Measurements from ENCODE around the gene TEKT1.
"Not testable (repeated sequence)": the region's sequence is repeated elsewhere in the genome, so short reads cannot be mapped to it uniquely, and the experiment has no call there.

The TEKT1 gene

DNA sequence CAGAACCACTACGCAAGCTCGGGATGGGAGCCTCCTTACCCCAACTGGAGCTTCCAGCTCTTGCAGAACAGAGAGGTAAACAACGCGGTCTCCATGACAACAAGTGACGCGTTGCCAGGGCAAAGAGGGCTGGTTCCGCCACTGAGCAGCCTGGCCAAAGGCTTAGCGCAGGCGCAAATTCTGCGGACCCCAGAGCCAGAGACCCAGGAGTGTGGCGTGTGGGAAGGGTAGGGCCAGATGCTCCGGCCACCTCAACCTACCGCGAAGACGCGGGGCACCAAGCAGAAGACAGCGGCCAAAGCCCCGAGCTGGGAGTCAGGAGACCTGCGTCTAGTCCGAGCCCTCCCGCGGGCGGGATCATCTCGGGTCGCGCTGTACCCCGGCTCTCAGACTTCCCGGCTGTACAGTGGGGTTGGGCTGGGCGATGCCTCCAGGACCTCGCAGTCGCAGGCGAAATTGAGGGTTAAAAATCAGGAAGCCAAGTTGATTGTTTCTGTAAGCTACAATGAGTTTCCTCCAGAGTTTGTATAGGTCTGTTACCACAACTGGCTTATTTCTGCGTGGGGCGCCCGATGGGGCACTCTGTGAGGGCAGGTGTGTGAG lies at the start of gene TEKT1:
TEKT1 (minus strand) TSS at position 69 of the 603 bp plus-strand sequence. CDS start 1,353 bp downstream, outside the sequence.
- H3K4me1 ChIP-seq, result no peaks in the 10 kb centered on the region
- DNase-seq (ENCODE audit: low spot score in 2 of 2), result no peak
- no peaks in the 10 kb centered on the region for H3K36me3 ChIP-seq (replicated peaks)
- no peaks in the 10 kb centered on the region for H3K9me3 ChIP-seq
- in situ Hi-C loops (cut with MboI; ENCODE audit: low sequenced_read_pairs), result no loop called here
- no peak within 1 kb of the TSS for H3K4me3 ChIP-seq
- H3K27me3 ChIP-seq (ENCODE audit: low read depth), result peaks cover 23% of the 10 kb centered on the region

DNA sequence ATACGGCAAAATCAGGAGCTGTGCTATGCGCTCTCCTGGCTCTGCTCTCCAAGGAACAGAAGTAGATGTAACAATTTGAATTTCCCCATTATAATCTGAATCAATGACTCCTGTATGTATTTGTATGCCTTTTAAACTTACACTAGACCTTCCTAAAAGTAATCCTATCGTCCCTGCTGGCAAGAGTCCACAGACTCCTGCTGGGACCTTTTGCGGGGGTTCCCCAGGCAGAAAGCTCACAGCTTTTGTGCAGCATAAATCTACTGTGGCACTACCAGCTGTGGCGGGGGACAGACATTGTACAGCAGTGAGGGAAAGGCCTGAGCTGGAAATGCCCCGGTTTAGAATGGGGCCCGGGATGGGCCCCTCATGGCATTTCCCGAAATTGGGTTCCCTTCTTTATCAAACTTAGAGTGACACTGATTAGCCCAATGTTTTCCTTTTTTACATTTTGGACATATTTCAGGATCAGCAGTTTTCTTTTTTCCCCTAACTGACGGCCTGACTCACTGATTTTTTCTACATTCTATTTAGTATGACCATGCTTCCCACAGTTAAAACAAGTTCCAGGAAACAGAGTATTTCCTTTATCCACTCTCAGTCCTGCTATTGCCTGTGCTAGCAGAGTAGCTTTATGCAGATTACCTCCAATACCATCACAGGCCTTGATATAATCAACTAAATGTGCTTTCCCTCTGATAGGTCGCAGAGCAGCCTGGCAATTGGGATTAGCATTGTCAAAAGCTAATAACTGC lies 47.9 kb upstream of the TEKT1 start:
- DNase-seq (ENCODE audit: low spot score in 2 of 2); H3K9me3 ChIP-seq; H3K4me3 ChIP-seq; H3K27me3 ChIP-seq (ENCODE audit: low read depth); in situ Hi-C loops (cut with MboI; ENCODE audit: low sequenced_read_pairs); H3K36me3 ChIP-seq (replicated peaks); H3K4me1 ChIP-seq: not testable (repeated sequence)

DNA sequence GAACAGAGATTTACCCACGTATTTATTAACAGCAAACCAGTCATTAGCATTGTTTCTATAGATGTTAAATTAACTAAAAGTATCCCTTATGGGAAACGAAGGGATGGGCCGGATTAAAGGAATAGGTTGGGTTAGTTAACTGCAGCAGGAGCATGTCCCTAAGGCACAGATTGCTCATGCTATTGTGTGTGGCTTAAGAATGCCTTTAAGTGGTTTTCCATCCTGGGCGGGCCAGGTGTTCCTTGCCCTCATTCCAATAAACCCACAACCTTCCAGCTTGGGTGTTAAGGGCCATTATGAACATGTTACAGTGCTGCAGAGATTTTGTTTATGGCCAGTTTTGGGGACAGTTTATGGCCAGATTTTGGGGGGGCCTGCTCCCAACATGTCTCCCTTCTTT lies 43.7 kb upstream of the TEKT1 start:
- H3K9me3 ChIP-seq; DNase-seq (ENCODE audit: low spot score in 2 of 2); H3K4me1 ChIP-seq; H3K36me3 ChIP-seq (replicated peaks); in situ Hi-C loops (cut with MboI; ENCODE audit: low sequenced_read_pairs); H3K27me3 ChIP-seq (ENCODE audit: low read depth); H3K4me3 ChIP-seq: not testable (repeated sequence)

DNA sequence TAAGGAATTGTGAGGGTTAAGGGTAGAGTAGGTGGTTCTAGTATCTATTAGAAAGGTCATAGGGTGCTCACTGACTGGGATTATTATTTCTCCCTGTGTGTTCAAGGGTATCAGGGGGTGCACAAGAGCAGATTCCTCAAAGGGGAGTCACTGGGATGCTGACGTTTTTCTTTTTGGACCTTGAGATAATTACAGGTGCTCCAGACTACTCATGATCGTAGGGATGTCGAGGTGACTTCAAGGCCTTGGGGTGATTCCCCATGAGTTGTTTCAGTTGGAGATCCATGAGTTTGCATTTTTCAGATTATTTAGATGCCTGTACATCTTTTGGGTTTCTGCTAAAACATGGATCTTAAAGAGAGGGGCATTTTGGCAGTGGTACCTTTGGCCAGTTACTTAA lies 41.4 kb upstream of the TEKT1 start:
- no peaks in the 10 kb centered on the region for H3K4me1 ChIP-seq
- in situ Hi-C loops (cut with MboI; ENCODE audit: low sequenced_read_pairs), result no loop called here
- H3K27me3 ChIP-seq (ENCODE audit: low read depth), result peaks cover 3% of the 10 kb centered on the region; the same call in 1 of the 2 replicates
- no peak overlapping the region for H3K4me3 ChIP-seq
- no peaks in the 10 kb centered on the region for H3K36me3 ChIP-seq (replicated peaks)
- no peaks in the 10 kb centered on the region for H3K9me3 ChIP-seq
- DNase-seq (ENCODE audit: low spot score in 2 of 2), result no peak

DNA sequence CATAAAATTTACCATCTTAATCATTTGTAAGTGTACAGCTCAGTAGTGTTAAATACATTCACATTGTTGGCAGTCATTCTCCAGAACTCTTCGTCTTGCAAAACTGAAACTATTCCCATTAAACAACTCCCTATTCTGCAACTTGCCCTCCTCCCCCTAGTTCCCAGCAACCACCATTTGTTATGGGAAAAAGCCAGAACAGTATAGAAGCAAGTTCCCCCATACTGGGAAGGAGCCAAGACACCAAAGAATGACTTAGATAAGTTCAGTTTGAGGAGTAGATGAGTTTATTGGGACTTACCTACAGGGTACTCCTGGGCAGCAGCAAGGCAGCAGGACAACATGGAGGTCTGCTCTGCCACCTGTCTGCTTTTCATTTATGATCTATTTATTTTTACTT lies 39.3 kb upstream of the TEKT1 start:
- Histone ChIP-seq H3K4me1 (no peaks in the 10 kb centered on the region), H3K27me3 (ENCODE audit: low read depth) (0 out of 2 replicates have a peak, but pooled peaks cover 3% of the 10 kb centered on the region), H3K36me3 (replicated peaks) (no peaks in the 10 kb centered on the region), H3K4me3 (no peak overlapping the region), H3K9me3 (no peaks in the 10 kb centered on the region)
- in situ Hi-C loops (cut with MboI; ENCODE audit: low sequenced_read_pairs), result no loop called here
- DNase-seq (ENCODE audit: low spot score in 2 of 2), result no peak

DNA sequence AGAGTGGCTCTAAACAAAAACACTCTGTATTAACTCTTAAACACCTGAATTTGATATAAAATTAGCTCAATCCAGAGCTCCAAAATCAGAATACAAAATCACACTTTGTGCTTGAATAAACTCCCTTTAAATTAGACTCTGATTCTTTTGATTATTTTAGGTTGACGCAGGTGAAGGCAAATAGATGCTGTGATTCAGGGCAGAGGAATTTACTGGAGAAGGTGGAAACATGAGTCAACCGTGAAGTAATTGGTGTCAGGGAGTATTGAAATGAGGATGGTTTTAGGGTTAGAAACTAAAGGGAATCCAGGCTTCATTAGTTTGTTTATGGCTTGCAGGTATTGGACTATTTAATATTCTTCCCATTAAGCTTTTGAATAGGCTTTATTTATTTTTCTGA lies 37.1 kb upstream of the TEKT1 start:
- DNase-seq (ENCODE audit: low spot score in 2 of 2), result no peak
- H3K4me1 ChIP-seq, result no peaks in the 10 kb centered on the region
- H3K9me3 ChIP-seq, result no peaks in the 10 kb centered on the region
- H3K36me3 ChIP-seq (replicated peaks), result no peaks in the 10 kb centered on the region
- peaks cover 3% of the 10 kb centered on the region; the same call in 1 of the 2 replicates for H3K27me3 ChIP-seq (ENCODE audit: low read depth)
- no peak overlapping the region for H3K4me3 ChIP-seq
- in situ Hi-C loops (cut with MboI; ENCODE audit: low sequenced_read_pairs), result no loop called here

DNA sequence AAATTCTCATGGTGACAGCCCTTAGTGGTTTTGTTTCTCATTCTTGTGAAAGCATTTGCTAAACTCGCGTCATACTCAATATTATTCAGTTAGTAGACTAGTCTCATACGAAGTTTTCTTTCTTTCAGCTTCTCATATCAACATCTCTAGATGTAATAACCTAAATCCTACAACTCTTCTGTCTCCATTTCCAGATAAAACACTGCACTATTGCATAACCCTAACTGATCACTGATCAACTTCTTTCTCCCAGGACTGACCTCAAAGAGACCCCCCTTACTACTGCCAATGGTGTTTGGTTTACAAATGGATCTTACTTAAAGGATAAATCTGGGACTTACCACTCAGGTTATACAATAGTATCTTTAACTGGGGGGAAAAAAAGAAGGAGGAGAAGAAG lies 36.3 kb upstream of the TEKT1 start:
- no peaks in the 10 kb centered on the region for H3K4me1 ChIP-seq
- H3K9me3 ChIP-seq, result no peaks in the 10 kb centered on the region
- peaks cover 3% of the 10 kb centered on the region; the same call in 1 of the 2 replicates for H3K27me3 ChIP-seq (ENCODE audit: low read depth)
- no peak overlapping the region for H3K4me3 ChIP-seq
- DNase-seq (ENCODE audit: low spot score in 2 of 2), result no peak
- in situ Hi-C loops (cut with MboI; ENCODE audit: low sequenced_read_pairs), result no loop called here
- no peaks in the 10 kb centered on the region for H3K36me3 ChIP-seq (replicated peaks)

DNA sequence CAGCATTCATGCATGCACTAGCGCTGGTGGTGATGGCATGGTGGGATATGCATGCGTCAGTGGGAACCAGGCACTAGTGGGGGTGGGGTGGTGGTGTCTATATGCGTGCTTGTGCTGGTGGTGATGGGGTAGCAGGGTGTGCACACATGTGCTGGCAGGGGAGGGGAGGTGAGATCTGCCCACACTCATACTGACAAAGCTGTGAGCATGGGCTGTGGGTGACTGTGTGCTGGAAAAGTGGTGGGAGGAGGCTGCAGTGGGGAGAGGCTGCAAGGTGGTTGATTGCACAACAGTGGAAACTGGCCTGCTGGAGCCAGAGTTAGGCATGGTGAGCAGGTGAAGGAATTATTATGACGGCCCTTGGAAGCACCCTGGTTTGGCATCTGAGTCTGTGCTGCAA lies 31.3 kb upstream of the TEKT1 start:
- no peak for DNase-seq (ENCODE audit: low spot score in 2 of 2)
- in situ Hi-C loops (cut with MboI; ENCODE audit: low sequenced_read_pairs), result no loop called here
- H3K4me3 ChIP-seq, result no peak overlapping the region

DNA sequence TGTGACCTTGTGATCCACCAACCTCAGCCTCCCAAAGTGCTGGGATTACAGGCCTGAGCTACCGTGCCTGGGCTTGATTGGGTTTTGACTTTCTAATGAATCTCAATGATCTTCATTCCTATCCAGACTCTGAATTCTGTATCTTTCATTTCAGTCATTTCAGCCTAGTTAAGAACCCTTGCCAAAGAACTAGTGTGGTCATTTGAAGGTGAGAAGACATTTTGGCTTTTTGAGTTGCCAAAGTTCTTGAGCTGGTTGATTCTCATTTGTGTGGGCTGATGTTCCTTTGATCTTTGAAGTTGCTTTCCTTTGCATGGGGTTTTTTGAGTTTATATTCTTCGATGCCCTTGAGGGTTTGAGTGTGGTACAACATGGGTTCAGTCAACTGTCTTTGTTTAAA lies 30.6 kb upstream of the TEKT1 start:
- H3K9me3 ChIP-seq, result no peaks in the 10 kb centered on the region
- H3K36me3 ChIP-seq (replicated peaks), result no peaks in the 10 kb centered on the region
- H3K4me1 ChIP-seq, result no peaks in the 10 kb centered on the region
- H3K27me3 ChIP-seq (ENCODE audit: low read depth), result no peaks in the 10 kb centered on the region; the same call in 1 of the 2 replicates
- no peak overlapping the region for H3K4me3 ChIP-seq
- DNase-seq (ENCODE audit: low spot score in 2 of 2), result no peak
- in situ Hi-C loops (cut with MboI; ENCODE audit: low sequenced_read_pairs), result no loop called here

More for the DNA sequence above, 31.3 kb upstream of the TEKT1 start:
- no peaks in the 10 kb centered on the region; the same call in 1 of the 2 replicates for H3K27me3 ChIP-seq (ENCODE audit: low read depth)
- H3K4me1 ChIP-seq, result no peaks in the 10 kb centered on the region
- H3K9me3 ChIP-seq, result no peaks in the 10 kb centered on the region
- H3K36me3 ChIP-seq (replicated peaks), result no peaks in the 10 kb centered on the region

DNA sequence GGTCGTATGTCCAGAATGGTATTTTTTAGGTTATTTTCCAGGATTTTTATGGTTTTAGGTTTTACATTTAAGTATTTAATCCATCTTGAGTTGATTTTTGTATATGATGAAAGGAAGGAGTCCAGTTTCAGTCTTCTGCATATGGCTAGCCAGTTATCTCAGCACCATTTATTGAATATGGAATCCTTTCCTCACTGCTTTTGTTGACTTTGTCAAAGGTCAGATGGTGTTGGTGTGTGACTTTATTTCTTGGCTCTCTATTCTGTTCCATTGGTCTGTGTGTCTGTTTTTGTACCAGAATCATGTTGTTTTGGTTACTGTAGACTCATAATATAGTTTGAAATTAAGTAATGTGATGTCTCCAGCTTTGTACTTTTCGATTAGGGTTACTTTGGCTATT lies 26.4 kb upstream of the TEKT1 start:
- no peaks in the 10 kb centered on the region for H3K36me3 ChIP-seq (replicated peaks)
- in situ Hi-C loops (cut with MboI; ENCODE audit: low sequenced_read_pairs), result no loop called here
- no peaks in the 10 kb centered on the region for H3K9me3 ChIP-seq
- H3K4me1 ChIP-seq, result no peaks in the 10 kb centered on the region
- no peak for DNase-seq (ENCODE audit: low spot score in 2 of 2)
- no peaks in the 10 kb centered on the region; the same call in none of the 2 replicates for H3K27me3 ChIP-seq (ENCODE audit: low read depth)
- no peak overlapping the region for H3K4me3 ChIP-seq

DNA sequence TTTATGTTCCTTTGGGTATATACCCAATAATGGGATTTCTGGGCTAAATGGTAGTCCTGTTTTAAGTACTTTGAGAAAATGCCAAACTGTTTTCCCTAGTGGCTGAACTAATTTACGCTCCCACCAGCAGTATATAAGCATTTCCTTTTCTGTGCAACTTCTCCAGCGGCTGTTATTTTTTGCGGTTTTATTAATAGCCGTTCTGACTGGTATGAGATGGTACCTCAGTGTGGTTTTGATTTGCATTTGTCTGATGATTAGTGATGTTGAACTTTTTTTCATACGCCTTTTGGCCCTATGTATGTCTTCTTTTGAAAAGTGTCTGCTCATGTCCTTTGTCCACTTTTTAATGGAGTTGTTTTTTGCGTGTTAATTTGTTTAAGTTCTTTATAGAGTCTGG lies 25.8 kb upstream of the TEKT1 start:
- no peaks in the 10 kb centered on the region for H3K4me1 ChIP-seq
- H3K27me3 ChIP-seq (ENCODE audit: low read depth), result no peaks in the 10 kb centered on the region; the same call in none of the 2 replicates
- H3K4me3 ChIP-seq, result no peak overlapping the region
- no peak for DNase-seq (ENCODE audit: low spot score in 2 of 2)
- no peaks in the 10 kb centered on the region for H3K36me3 ChIP-seq (replicated peaks)
- in situ Hi-C loops (cut with MboI; ENCODE audit: low sequenced_read_pairs), result no loop called here
- no peaks in the 10 kb centered on the region for H3K9me3 ChIP-seq

DNA sequence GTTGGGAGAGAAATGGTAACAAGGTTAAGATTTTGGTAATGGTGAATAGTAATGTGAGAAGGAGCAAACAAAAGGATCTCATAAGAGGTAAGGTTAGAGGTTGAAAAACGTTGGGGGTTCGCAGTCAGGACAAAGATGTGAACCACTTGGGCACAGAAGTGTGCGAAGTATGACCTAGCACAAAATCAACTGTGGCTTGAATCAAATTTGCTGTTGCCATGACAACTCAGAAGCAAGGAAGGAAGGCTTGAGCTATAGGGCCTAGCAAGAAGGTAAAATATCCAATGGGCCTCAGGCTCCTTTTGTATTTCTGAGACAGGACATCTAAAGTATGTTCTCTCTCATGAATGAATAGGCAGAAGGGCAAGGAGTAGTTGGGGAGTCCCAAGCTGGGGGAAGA lies 24.5 kb upstream of the TEKT1 start:
- no peak for DNase-seq (ENCODE audit: low spot score in 2 of 2)
- Histone ChIP-seq H3K36me3 (replicated peaks) (no peaks in the 10 kb centered on the region), H3K4me3 (no peak overlapping the region), H3K27me3 (ENCODE audit: low read depth) (no peaks in the 10 kb centered on the region; the same call in none of the 2 replicates), H3K9me3 (no peaks in the 10 kb centered on the region), H3K4me1 (no peaks in the 10 kb centered on the region)
- in situ Hi-C loops (cut with MboI; ENCODE audit: low sequenced_read_pairs), result no loop called here

DNA sequence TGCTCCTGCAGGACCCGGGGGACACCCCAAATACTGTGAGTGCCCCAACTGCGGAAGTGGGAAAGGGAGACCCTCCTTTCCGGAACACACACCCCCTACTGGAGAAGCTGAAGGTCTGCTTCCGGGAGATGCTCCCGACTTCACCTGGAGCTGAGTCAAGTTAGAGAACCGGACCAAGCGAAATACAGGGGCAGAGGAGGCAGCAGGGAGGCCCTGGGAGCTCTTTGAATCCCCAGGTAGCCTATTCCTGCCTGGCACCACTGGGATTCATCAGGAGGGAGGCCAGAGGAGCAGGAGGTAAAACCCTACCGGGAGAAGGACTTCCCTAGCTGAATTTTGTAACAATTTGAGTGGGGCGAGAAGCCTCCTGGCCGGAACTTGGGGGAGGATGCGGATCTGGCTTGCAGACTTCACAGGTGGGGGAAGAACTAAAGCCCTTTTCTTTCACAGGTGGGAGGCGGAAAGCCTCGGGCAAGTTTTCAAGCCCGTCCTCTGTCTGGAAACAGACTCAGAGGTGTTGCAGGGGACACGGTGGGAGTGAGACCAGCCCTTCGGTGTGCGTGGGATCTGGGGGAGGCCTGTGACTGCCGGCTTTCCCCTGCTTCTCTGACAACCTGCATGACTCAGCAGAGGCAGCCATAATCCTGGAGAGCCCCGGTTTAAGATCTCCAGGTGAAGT lies 22.4 kb upstream of the TEKT1 start:
- H3K4me1 ChIP-seq, result no peaks in the 10 kb centered on the region
- H3K9me3 ChIP-seq, result no peaks in the 10 kb centered on the region
- no peak overlapping the region for H3K4me3 ChIP-seq
- DNase-seq (ENCODE audit: low spot score in 2 of 2), result no peak
- H3K27me3 ChIP-seq (ENCODE audit: low read depth), result no peaks in the 10 kb centered on the region; the same call in none of the 2 replicates
- no peaks in the 10 kb centered on the region for H3K36me3 ChIP-seq (replicated peaks)
- in situ Hi-C loops (cut with MboI; ENCODE audit: low sequenced_read_pairs), result no loop called here

DNA sequence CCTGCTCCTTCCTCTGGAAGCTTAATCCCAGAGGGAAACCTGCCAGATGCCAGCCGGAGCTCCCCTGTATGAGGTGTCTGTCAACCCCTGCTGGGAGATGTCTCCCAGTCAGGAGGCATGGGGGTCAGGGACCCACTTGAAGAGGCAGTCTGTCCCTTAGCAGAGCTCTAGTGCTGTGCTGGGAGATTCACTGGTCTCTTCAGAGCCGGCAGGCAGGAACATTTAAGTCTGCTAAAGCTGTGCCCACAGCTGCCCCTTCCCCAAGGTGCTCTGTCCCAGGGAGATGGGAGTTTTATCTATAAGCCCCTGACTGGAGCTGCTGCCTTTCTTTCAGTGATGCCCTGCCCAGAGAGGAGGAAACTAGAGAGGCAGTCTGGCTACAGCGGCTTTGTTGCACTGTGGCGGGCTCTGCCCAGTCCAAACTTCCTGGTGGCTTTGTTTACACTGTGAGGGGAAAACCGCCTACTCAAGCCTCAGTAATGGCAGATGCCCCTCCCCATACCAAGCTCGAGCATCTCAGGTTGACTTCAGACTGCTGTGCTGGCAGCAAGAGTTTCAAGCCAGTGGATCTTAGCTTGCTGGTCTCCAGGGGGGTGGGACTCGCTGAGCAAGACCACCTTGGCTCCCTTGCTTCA lies 17.1 kb upstream of the TEKT1 start:
- in situ Hi-C loops (cut with MboI; ENCODE audit: low sequenced_read_pairs); H3K4me3 ChIP-seq; DNase-seq (ENCODE audit: low spot score in 2 of 2): not testable (repeated sequence)

More for the DNA sequence above, 17.1 kb upstream of the TEKT1 start:
- H3K36me3 ChIP-seq (replicated peaks); H3K27me3 ChIP-seq (ENCODE audit: low read depth); H3K9me3 ChIP-seq; H3K4me1 ChIP-seq: not testable (repeated sequence)
